Neural cell (in vitro differentiated cells): ENCODE data around the gene PELI2. TPM values are rescaled to one million over a fixed set of nuclear protein-coding genes. Genes with fewer than 3 reads are reported as not detected.

ENCODE experiments used
- H2AFZ ChIP-seq: fragments of 200-600, 300-800 bp; sonication (generic), shearing (Covaris generic); 2 replicates; pipeline ENCODE4 v1.6.0; 2014; ENCODE audit warnings: low read depth, mild to moderate bottlenecking, antibody characterized with exemption, low read length, moderate library complexity
- H3F3A ChIP-seq: fragments of 200-600 bp; shearing (Covaris generic); 2 replicates; pipeline ENCODE4 v1.6.1; 2016; ENCODE audit warnings: mild to moderate bottlenecking, moderate library complexity, mixed read lengths, antibody characterized with exemption, low read length; ENCODE audit not compliant: insufficient read depth, poor library complexity, severe bottlenecking
- H3K27ac ChIP-seq: fragments of 200-600, 300-800 bp; sonication (generic), shearing (Covaris generic); 2 replicates; pipeline ENCODE4 v1.5.1; 2014; ENCODE audit warnings: mild to moderate bottlenecking, low read length, moderate library complexity
- H3K27me3 ChIP-seq: fragments of 300-800, 200-600 bp; sonication (generic), shearing (Covaris generic); 2 replicates; pipeline ENCODE4 v1.6.0; 2014; ENCODE audit warnings: mild to moderate bottlenecking, low read depth, low read length, moderate library complexity; ENCODE audit not compliant: insufficient read depth
- H3K36me3 ChIP-seq: fragments of 300-800, 200-600 bp; sonication (generic), shearing (Covaris generic); 2 replicates; pipeline ENCODE4 v1.5.1; 2014; ENCODE audit warnings: mild to moderate bottlenecking, antibody characterized with exemption, low read length, moderate library complexity; ENCODE audit not compliant: insufficient read depth
- H3K4me2 ChIP-seq: fragments of 300-800, 200-600 bp; sonication (generic), shearing (Covaris generic); 2 replicates; pipeline ENCODE4 v1.6.0; 2014; ENCODE audit warnings: mild to moderate bottlenecking, low read length
- H3K4me3 ChIP-seq: fragments of 300-800, 200-600 bp; sonication (generic), shearing (Covaris generic); 2 replicates; pipeline ENCODE4 v1.5.1; 2014; ENCODE audit warnings: mild to moderate bottlenecking, low read length, moderate library complexity
- H3K79me2 ChIP-seq: fragments of 200-600 bp; shearing (Covaris generic); replicated peaks from 2 replicates; pipeline ENCODE4 v1.6.0; 2014; ENCODE audit warnings: mild to moderate bottlenecking, low read length, moderate library complexity; ENCODE audit not compliant: insufficient read depth
- H3K9ac ChIP-seq: fragments of 300-800, 200-600 bp; sonication (generic), shearing (Covaris generic); 2 replicates; pipeline ENCODE4 v1.6.1; 2016; ENCODE audit warnings: mild to moderate bottlenecking, low read length, mixed read lengths
- H3K9me2 ChIP-seq: fragments of 200-600 bp; shearing (Covaris generic); 2 replicates; pipeline ENCODE4 v1.6.1; 2016; ENCODE audit warnings: mild to moderate bottlenecking, low read length, mixed read lengths; ENCODE audit not compliant: insufficient read depth
- H3K9me3 ChIP-seq: fragments of 200-600, 300-800 bp; sonication (generic), shearing (Covaris generic); 2 replicates; pipeline ENCODE4 v1.6.1; 2016; ENCODE audit warnings: mild to moderate bottlenecking, mixed run types, low read length, moderate library complexity, mixed read lengths
- H4K20me1 ChIP-seq: fragments of 200-600 bp; shearing (Covaris generic); 2 replicates; pipeline ENCODE4 v1.6.1; 2016; ENCODE audit warnings: mild to moderate bottlenecking, mixed run types; ENCODE audit not compliant: insufficient read depth
- CTCF ChIP-seq: fragments of 450-650 bp; IDR thresholded peaks from 2 replicates; pipeline ENCODE4 v1.5.1; 2014; ENCODE audit warnings: antibody characterized with exemption, mild to moderate bottlenecking, moderate library complexity; ENCODE audit not compliant: poor library complexity, severe bottlenecking
- EP300 ChIP-seq: fragments of 450-650 bp; conservative IDR thresholded peaks from 2 replicates; pipeline ENCODE4 v1.6.1; 2014; ENCODE audit warnings: antibody characterized with exemption, mild to moderate bottlenecking, moderate library complexity; ENCODE audit not compliant: poor library complexity, severe bottlenecking
- EZH2 ChIP-seq: fragments of 200-600, 300-800 bp; shearing (Covaris generic), sonication (generic); IDR thresholded peaks from 2 replicates; pipeline ENCODE4 v1.6.1; 2014; ENCODE audit warnings: antibody characterized with exemption, low read length, borderline replicate concordance, mild to moderate bottlenecking; ENCODE audit not compliant: insufficient read depth, poor library complexity, severe bottlenecking
- MXI1 ChIP-seq: fragments of 450-650 bp; conservative IDR thresholded peaks from 2 replicates; pipeline ENCODE4 v1.6.1; 2014; ENCODE audit warnings: antibody characterized with exemption, mild to moderate bottlenecking; ENCODE audit not compliant: poor library complexity, severe bottlenecking
- POLR2AphosphoS5 ChIP-seq: IDR thresholded peaks from 2 replicates; pipeline ENCODE4 v1.6.1; 2012
- RAD21 ChIP-seq: fragments of 450-650 bp; conservative IDR thresholded peaks from 2 replicates; pipeline ENCODE4 v1.6.1; 2014; ENCODE audit warnings: antibody characterized with exemption, mild to moderate bottlenecking, moderate library complexity
- REST ChIP-seq: IDR thresholded peaks from 2 replicates; pipeline ENCODE4 v1.6.1; 2012; ENCODE audit warnings: borderline replicate concordance
- SMC3 ChIP-seq: fragments of 450-650 bp; conservative IDR thresholded peaks from 2 replicates; pipeline ENCODE4 v1.6.1; 2014; ENCODE audit warnings: antibody characterized with exemption, mild to moderate bottlenecking, moderate library complexity; ENCODE audit not compliant: poor library complexity
- TAF1 ChIP-seq: IDR thresholded peaks from 2 replicates; pipeline ENCODE4 v1.6.1; 2012; ENCODE audit warnings: low read depth
- polyA plus RNA-seq: library from polyadenylated mRNA; depleted of rRNA; stranded (reverse); fragments of >200 nt; gene quantifications from 2 replicates; pipeline ENCODE4 v1.2.3, GENCODE V29; 2014

PELI2 gene
- polyA plus RNA-seq, 1 donor from 2014 or later, result 5.3 TPM

GRCh38 chr14:56237398-56237797 is 119.2 kb downstream of the PELI2 start (continued):
- no peak for TF ChIP-seq MXI1
- no peak for TF ChIP-seq SMC3

DNA sequence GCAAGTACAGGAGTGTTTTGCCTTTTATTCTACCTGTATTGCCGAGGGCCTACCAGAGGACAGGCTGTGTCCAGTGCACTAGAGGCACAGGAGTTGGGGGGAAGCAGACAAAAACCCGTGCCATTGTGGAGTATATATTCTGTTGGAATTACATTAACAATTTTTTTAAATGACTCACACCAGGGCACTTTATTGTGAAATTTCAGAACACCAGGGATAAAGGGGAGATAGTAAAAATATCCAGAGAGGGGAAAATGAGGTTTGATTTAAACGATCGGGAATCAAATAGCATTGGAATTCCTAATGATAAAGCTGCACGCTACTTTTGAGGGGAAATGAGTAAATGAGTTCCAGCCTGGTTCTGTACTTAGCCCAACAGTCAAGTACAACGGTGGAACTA is 123.2 kb downstream of the PELI2 start:
- no peaks in the 10 kb centered on the region for H3F3A ChIP-seq
- no peaks in the 10 kb centered on the region for H4K20me1 ChIP-seq
- TF ChIP-seq REST (no peak), SMC3 (no peak), EZH2 (no peak), TAF1 (no peak), EP300 (no peak), RAD21 (no peak), POLR2AphosphoS5 (no peak), MXI1 (no peak), CTCF (no peak)
- no peaks in the 10 kb centered on the region for H3K9me2 ChIP-seq
- no peak overlapping the region for H3K27ac ChIP-seq
- H3K9me3 ChIP-seq, result no peaks in the 10 kb centered on the region
- H3K9ac ChIP-seq, result no peak overlapping the region
- H3K27me3 ChIP-seq, result no peaks in the 10 kb centered on the region
- H3K79me2 ChIP-seq, result peaks cover 9% of the 10 kb centered on the region
- H3K4me3 ChIP-seq, result no peak overlapping the region
- no peak overlapping the region for H2AFZ ChIP-seq
- H3K4me2 ChIP-seq, result no peak overlapping the region
- no peaks in the 10 kb centered on the region for H3K36me3 ChIP-seq

GRCh38 chr14:56243110-56243509 is 124.9 kb downstream of the PELI2 start:
- Histone ChIP-seq H3K9me3 (no peaks in the 10 kb centered on the region), H4K20me1 (no peaks in the 10 kb centered on the region), H3K79me2 (peaks cover 14% of the 10 kb centered on the region), H3K9ac (no peak overlapping the region), H3K27ac (no peak overlapping the region), H3F3A (no peaks in the 10 kb centered on the region), H2AFZ (no peak overlapping the region), H3K27me3 (no peaks in the 10 kb centered on the region), H3K9me2 (no peaks in the 10 kb centered on the region), H3K4me3 (no peak overlapping the region), H3K36me3 (no peaks in the 10 kb centered on the region), H3K4me2 (no peak overlapping the region)
- TF ChIP-seq EZH2 (no peak), TAF1 (no peak), SMC3 (no peak), CTCF (no peak), RAD21 (no peak), POLR2AphosphoS5 (no peak), MXI1 (no peak), EP300 (no peak), REST (no peak)
